IPS-NIHi11 (cell line): ENCODE data around the gene MBNL2.

Experiments used
- DNase-seq: peaks from one replicate; pipeline ENCODE4 v3.0.0; 2012; ENCODE audit warnings: mixed read lengths, low spot score

The MBNL2 gene

GRCh38 chr13:97211300-97211699 lies 10.8 kb upstream of the MBNL2 start:
- no peak for DNase-seq

GRCh38 chr13:97212004-97212403 lies 10.1 kb upstream of the MBNL2 start:
- no peak for DNase-seq

GRCh38 chr13:97212601-97213040 lies 9.5 kb upstream of the MBNL2 start:
- DNase-seq: peak; percentile 33

- DNase-seq: no peak
Observed at GRCh38 chr13:97214921-97215320, 7.2 kb upstream of the MBNL2 start.

- DNase-seq: no peak
Observed at GRCh38 chr13:97215325-97215724, 6.8 kb upstream of the MBNL2 start.

GRCh38 chr13:97219226-97219625 lies 2.9 kb upstream of the MBNL2 start:
- no peak for DNase-seq

- no peak for DNase-seq
Observed at GRCh38 chr13:97220151-97220900, 1.8 kb upstream of the MBNL2 start.

- no peak for DNase-seq
Observed at GRCh38 chr13:97221046-97221445, 1.1 kb upstream of the MBNL2 start.

- no peak for DNase-seq
Observed at GRCh38 chr13:97221466-97221865, 667 bp upstream of the MBNL2 start.

- DNase-seq: no peak
Observed at GRCh38 chr13:97223037-97223710, 1.0 kb downstream of the MBNL2 start.

GRCh38 chr13:97223711-97224541 lies 1.8 kb downstream of the MBNL2 start:
- peak; percentile 26 for DNase-seq

GRCh38 chr13:97224544-97225300 lies 2.6 kb downstream of the MBNL2 start:
- no peak for DNase-seq

- DNase-seq: no peak
Observed at GRCh38 chr13:97225533-97225932, 3.4 kb downstream of the MBNL2 start.

- no peak for DNase-seq
Observed at GRCh38 chr13:97226013-97226412, 3.9 kb downstream of the MBNL2 start.

GRCh38 chr13:97226788-97227627 lies 4.9 kb downstream of the MBNL2 start:
- peak; percentile 30 for DNase-seq

- DNase-seq: no peak
Observed at GRCh38 chr13:97228850-97229521, 6.9 kb downstream of the MBNL2 start.

- DNase-seq: no peak
Observed at GRCh38 chr13:97229699-97230098, 7.6 kb downstream of the MBNL2 start.

GRCh38 chr13:97231118-97231828 lies 9.1 kb downstream of the MBNL2 start:
- no peak for DNase-seq

- DNase-seq: no peak
Observed at GRCh38 chr13:97231829-97232196, 9.7 kb downstream of the MBNL2 start.

- no peak for DNase-seq
Observed at GRCh38 chr13:97233499-97233898, 11.4 kb downstream of the MBNL2 start.
